ENCODE results near the gene FRAT2. TPM values are rescaled to one million over a fixed set of nuclear protein-coding genes. Genes with fewer than 3 reads are reported as not detected.

Gene FRAT2
- total and polyA plus RNA-seq, 2 of the 13 experiments (the other 11 are each of a cell fraction or from before 2014, with no cell fraction given) = 7.2 to 14.1 TPM

GRCh38 chr10:97292097-97292861 lies 42.2 kb downstream of the FRAT2 start, which contains the start of gene ARHGAP19 (continued):
- TF ChIP-seq, protein P1, sequence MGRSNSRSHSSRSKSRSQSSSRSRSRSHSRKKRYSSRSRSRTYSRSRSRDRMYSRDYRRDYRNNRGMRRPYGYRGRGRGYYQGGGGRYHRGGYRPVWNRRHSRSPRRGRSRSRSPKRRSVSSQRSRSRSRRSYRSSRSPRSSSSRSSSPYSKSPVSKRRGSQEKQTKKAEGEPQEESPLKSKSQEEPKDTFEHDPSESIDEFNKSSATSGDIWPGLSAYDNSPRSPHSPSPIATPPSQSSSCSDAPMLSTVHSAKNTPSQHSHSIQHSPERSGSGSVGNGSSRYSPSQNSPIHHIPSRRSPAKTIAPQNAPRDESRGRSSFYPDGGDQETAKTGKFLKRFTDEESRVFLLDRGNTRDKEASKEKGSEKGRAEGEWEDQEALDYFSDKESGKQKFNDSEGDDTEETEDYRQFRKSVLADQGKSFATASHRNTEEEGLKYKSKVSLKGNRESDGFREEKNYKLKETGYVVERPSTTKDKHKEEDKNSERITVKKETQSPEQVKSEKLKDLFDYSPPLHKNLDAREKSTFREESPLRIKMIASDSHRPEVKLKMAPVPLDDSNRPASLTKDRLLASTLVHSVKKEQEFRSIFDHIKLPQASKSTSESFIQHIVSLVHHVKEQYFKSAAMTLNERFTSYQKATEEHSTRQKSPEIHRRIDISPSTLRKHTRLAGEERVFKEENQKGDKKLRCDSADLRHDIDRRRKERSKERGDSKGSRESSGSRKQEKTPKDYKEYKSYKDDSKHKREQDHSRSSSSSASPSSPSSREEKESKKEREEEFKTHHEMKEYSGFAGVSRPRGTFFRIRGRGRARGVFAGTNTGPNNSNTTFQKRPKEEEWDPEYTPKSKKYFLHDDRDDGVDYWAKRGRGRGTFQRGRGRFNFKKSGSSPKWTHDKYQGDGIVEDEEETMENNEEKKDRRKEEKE (IDR thresholded peaks at IDR 0.05) = no peak
- TF ChIP-seq ZNF800 (CRISPR knock-in tag; IDR thresholded peaks at IDR 0.05) (0 out of 2 replicates have a peak, but pooled peaks have one; percentile 53), ZNF570 (CRISPR knock-in tag; IDR thresholded peaks at IDR 0.05; ENCODE audit: borderline replicate concordance) (no peak), ZNF383 (CRISPR knock-in tag; IDR thresholded peaks at IDR 0.05; ENCODE audit: borderline replicate concordance) (no peak), ZNF597 (CRISPR knock-in tag; IDR thresholded peaks at IDR 0.05) (no peak), THAP11 (CRISPR knock-in tag; IDR thresholded peaks at IDR 0.05) (peak; percentile 98), NAIF1 (CRISPR knock-in tag; IDR thresholded peaks at IDR 0.05; ENCODE audit: borderline replicate concordance) (peak; percentile 59), DRAP1 (CRISPR knock-in tag; IDR thresholded peaks at IDR 0.05) (peak; percentile 81), MTA1 (CRISPR knock-in tag; IDR thresholded peaks at IDR 0.05; ENCODE audit: borderline replicate concordance) (peak; percentile 80; the same call in 1 of the 2 replicates), ZNF776 (CRISPR knock-in tag; IDR thresholded peaks at IDR 0.05) (peak; percentile 66), BRF2 (CRISPR knock-in tag; IDR thresholded peaks at IDR 0.05) (0 out of 2 replicates have a peak, but pooled peaks have one; percentile 63), ZNF33B (CRISPR knock-in tag; IDR thresholded peaks at IDR 0.05) (peak; percentile 77; the same call in 1 of the 2 replicates), MIER3 (CRISPR knock-in tag; IDR thresholded peaks at IDR 0.05; ENCODE audit: borderline replicate concordance) (peak; percentile 16; the same call in 1 of the 2 replicates), FOXA1 (IDR thresholded peaks at IDR 0.05) (no peak), FOXA1 (CRISPR knock-in tag; IDR thresholded peaks at IDR 0.05) (peak; percentile 6; the same call in 1 of the 2 replicates), ZNF496 (CRISPR knock-in tag; IDR thresholded peaks at IDR 0.05; ENCODE audit: insufficient replicate concordance) (no peak), ZNF614 (CRISPR knock-in tag; IDR thresholded peaks at IDR 0.05; ENCODE audit: borderline replicate concordance) (peak; percentile 31; the same call in 1 of the 2 replicates)
- TF ChIP-seq, protein P2, sequence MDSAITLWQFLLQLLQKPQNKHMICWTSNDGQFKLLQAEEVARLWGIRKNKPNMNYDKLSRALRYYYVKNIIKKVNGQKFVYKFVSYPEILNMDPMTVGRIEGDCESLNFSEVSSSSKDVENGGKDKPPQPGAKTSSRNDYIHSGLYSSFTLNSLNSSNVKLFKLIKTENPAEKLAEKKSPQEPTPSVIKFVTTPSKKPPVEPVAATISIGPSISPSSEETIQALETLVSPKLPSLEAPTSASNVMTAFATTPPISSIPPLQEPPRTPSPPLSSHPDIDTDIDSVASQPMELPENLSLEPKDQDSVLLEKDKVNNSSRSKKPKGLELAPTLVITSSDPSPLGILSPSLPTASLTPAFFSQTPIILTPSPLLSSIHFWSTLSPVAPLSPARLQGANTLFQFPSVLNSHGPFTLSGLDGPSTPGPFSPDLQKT (CRISPR knock-in tag; IDR thresholded peaks at IDR 0.05; ENCODE audit: borderline replicate concordance) = no peak
- TF ChIP-seq, protein P3, sequence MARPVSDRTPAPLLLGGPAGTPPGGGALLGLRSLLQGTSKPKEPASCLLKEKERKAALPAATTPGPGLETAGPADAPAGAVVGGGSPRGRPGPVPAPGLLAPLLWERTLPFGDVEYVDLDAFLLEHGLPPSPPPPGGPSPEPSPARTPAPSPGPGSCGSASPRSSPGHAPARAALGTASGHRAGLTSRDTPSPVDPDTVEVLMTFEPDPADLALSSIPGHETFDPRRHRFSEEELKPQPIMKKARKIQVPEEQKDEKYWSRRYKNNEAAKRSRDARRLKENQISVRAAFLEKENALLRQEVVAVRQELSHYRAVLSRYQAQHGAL (CRISPR knock-in tag; IDR thresholded peaks at IDR 0.05; ENCODE audit: not compliant biosample characterization) = peak; percentile 42
